KMS-11 (cell line): ENCODE measurements around the gene RIPOR3.

Experiments used
- H2AFZ ChIP-seq: fragments of 200-600 bp; sonication (generic); 2 replicates; pipeline ENCODE4 v1.6.1; 2016; ENCODE audit warnings: antibody characterized with exemption, mixed run types, low read depth
- H3K27ac ChIP-seq: fragments of 200-600 bp; sonication (generic); 2 replicates; pipeline ENCODE4 v1.6.1; 2016; ENCODE audit warnings: mild to moderate bottlenecking, mixed run types
- H3K27me3 ChIP-seq: fragments of 200-600 bp; sonication (generic); 2 replicates; pipeline ENCODE4 v1.6.1; 2017; ENCODE audit warnings: mild to moderate bottlenecking, low read depth, mixed run types, moderate library complexity; ENCODE audit not compliant: insufficient read depth
- H3K36me3 ChIP-seq: fragments of 200-600 bp; sonication (generic); 2 replicates; pipeline ENCODE4 v1.6.1; 2017; ENCODE audit warnings: mild to moderate bottlenecking, mixed run types; ENCODE audit not compliant: insufficient read depth
- H3K4me1 ChIP-seq: fragments of 200-600 bp; sonication (generic); 2 replicates; pipeline ENCODE4 v1.6.1; 2016; ENCODE audit warnings: mild to moderate bottlenecking, low read depth, mixed run types; ENCODE audit not compliant: poor library complexity, severe bottlenecking
- H3K4me2 ChIP-seq: fragments of 200-600 bp; sonication (generic); 2 replicates; pipeline ENCODE4 v1.7.0; 2016; ENCODE audit warnings: mild to moderate bottlenecking, mixed run types
- H3K4me3 ChIP-seq: fragments of 200-600 bp; sonication (generic); IDR thresholded peaks from 2 replicates; pipeline ENCODE4 v1.6.1; 2017; ENCODE audit warnings: low read depth, low read length, mixed read lengths; ENCODE audit not compliant: insufficient read depth
- H3K79me2 ChIP-seq: fragments of 200-600 bp; sonication (generic); 2 replicates; pipeline ENCODE4 v1.6.1; 2016; ENCODE audit warnings: low read depth, mixed run types; ENCODE audit not compliant: insufficient read depth
- H3K9ac ChIP-seq: fragments of 200-600 bp; sonication (generic); 2 replicates; pipeline ENCODE4 v1.6.1; 2016; ENCODE audit warnings: mild to moderate bottlenecking, mixed run types
- H4K20me1 ChIP-seq: fragments of 200-600 bp; sonication (generic); 2 replicates; pipeline ENCODE4 v1.6.1; 2016; ENCODE audit warnings: mild to moderate bottlenecking, mixed run types; ENCODE audit not compliant: insufficient read depth
- TF ChIP-seq, protein P1 (sequence below): fragments of 200-600 bp; sonication (generic); conservative IDR thresholded peaks from 2 replicates; pipeline ENCODE4 v1.6.1; 2017; ENCODE audit warnings: low read depth, mild to moderate bottlenecking, antibody characterized with exemption, low read length, moderate library complexity, mixed read lengths

The RIPOR3 gene

DNA sequence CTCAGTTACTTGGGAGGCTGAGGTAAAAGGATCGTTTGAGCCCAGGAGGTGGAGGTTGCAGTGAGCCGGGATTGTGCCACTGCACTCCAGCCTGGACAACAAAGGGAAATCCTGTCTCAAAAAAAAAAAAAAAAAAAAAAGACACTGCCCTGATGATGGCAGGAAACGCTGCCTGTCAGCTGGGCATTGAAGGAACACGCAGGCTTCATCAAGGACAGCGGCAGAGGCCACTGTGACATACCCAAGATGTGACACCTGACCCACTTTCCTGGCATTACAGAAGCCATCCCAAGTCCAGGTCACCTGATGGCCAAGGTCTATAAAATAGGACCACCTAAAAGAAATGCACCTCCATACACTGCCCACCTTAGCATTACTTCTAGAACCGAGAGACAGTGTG lies 75.9 kb downstream of the RIPOR3 start:
- H3K79me2 ChIP-seq, result no peaks in the 10 kb centered on the region
- H2AFZ ChIP-seq, result no peak overlapping the region
- no peak overlapping the region for H3K27ac ChIP-seq
- H3K36me3 ChIP-seq, result no peaks in the 10 kb centered on the region
- H3K4me2 ChIP-seq, result no peak overlapping the region
- no peaks in the 10 kb centered on the region for H4K20me1 ChIP-seq
- H3K4me3 ChIP-seq, result no peak overlapping the region
- no peak overlapping the region for H3K9ac ChIP-seq
- TF ChIP-seq, protein P1, sequence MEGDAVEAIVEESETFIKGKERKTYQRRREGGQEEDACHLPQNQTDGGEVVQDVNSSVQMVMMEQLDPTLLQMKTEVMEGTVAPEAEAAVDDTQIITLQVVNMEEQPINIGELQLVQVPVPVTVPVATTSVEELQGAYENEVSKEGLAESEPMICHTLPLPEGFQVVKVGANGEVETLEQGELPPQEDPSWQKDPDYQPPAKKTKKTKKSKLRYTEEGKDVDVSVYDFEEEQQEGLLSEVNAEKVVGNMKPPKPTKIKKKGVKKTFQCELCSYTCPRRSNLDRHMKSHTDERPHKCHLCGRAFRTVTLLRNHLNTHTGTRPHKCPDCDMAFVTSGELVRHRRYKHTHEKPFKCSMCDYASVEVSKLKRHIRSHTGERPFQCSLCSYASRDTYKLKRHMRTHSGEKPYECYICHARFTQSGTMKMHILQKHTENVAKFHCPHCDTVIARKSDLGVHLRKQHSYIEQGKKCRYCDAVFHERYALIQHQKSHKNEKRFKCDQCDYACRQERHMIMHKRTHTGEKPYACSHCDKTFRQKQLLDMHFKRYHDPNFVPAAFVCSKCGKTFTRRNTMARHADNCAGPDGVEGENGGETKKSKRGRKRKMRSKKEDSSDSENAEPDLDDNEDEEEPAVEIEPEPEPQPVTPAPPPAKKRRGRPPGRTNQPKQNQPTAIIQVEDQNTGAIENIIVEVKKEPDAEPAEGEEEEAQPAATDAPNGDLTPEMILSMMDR, result no peak
- no peaks in the 10 kb centered on the region for H3K27me3 ChIP-seq
- H3K4me1 ChIP-seq, result no peaks in the 10 kb centered on the region

DNA sequence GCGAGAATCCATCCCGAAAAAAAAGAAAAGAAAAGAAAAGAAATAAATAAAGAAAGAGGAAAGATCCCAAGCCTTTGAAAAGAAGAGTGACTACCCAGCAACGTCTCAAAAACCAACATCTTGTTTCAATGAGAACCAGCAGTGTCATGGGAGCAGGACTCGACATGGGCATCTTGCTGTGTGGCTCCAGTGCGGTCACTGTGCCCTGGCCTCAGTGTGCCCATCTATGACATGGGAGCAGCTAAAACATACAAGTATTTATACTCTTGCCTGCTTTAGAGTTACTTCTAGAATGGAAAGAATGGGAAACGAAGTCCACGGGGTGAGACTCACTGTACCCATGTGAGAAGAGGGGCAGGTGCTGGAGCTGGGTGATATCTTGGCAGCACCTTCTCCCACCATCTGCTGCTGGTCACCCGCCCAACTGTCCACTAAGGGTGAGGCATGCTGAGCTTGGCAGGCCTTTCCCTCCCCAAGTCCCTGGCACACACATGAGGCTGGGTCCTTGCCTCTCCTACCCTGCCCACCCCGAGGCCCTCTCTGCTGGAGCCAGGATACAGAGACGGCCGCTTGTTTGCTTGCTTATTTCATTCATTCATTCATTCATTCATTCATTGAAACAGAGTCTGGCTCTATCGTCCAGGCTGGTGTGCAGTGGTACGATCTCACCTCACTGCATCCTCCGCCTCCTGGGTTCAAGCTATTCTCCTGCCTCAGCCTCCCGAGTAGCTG lies 77.7 kb downstream of the RIPOR3 start:
- no peaks in the 10 kb centered on the region for H3K27me3 ChIP-seq
- no peak overlapping the region for H2AFZ ChIP-seq
- H3K4me3 ChIP-seq, result no peak overlapping the region
- H3K36me3 ChIP-seq, result no peaks in the 10 kb centered on the region
- H3K79me2 ChIP-seq, result no peaks in the 10 kb centered on the region
- no peak overlapping the region for H3K9ac ChIP-seq
- H3K4me2 ChIP-seq, result no peak overlapping the region
- H3K4me1 ChIP-seq, result no peaks in the 10 kb centered on the region
- H4K20me1 ChIP-seq, result no peaks in the 10 kb centered on the region
- TF ChIP-seq, protein P1, result no peak
- H3K27ac ChIP-seq, result no peak overlapping the region

- H3K4me2 ChIP-seq, result no peak overlapping the region
- no peaks in the 10 kb centered on the region for H3K27me3 ChIP-seq
- no peaks in the 10 kb centered on the region for H4K20me1 ChIP-seq
- no peaks in the 10 kb centered on the region for H3K36me3 ChIP-seq
- H3K27ac ChIP-seq, result no peak overlapping the region
- H2AFZ ChIP-seq, result no peak overlapping the region
- no peaks in the 10 kb centered on the region for H3K4me1 ChIP-seq
- TF ChIP-seq, protein P1, result no peak
- H3K9ac ChIP-seq, result no peak overlapping the region
- H3K79me2 ChIP-seq, result no peaks in the 10 kb centered on the region
- H3K4me3 ChIP-seq, result no peak overlapping the region
These were observed 80.1 kb downstream of the RIPOR3 start for GRCh38 chr20:50611128-50611810.

- Histone ChIP-seq H3K79me2 (no peaks in the 10 kb centered on the region), H3K36me3 (no peaks in the 10 kb centered on the region), H2AFZ (no peak overlapping the region), H3K27ac (no peak overlapping the region), H3K4me1 (no peaks in the 10 kb centered on the region), H3K4me2 (no peak overlapping the region), H4K20me1 (no peaks in the 10 kb centered on the region), H3K9ac (no peak overlapping the region), H3K4me3 (no peak overlapping the region), H3K27me3 (no peaks in the 10 kb centered on the region)
- TF ChIP-seq, protein P1, result no peak
These were observed 81.1 kb downstream of the RIPOR3 start for GRCh38 chr20:50610212-50610718.
